ENCODE data around the gene SYP. TPM values are rescaled to one million over a fixed set of nuclear protein-coding genes. Genes with fewer than 3 reads are reported as not detected.

The SYP gene
- total and polyA plus RNA-seq, 9 of the 15 experiments (the other 6 are each of a cell fraction or from before 2014, with no cell fraction given) = 0.48 to 5.1 (median 2.6) TPM

GRCh38 chrX:49237060-49237459, 37.1 kb upstream of the SYP start:
- ChIA-PET CTCF (ENCODE audit: low intra/inter-chr PET ratio) (no interaction called here), POLR2A (no interaction called here)
- Histone ChIP-seq H3K79me2 (ENCODE audit: control insufficient read depth, insufficient read depth, low read length) (peaks cover 23% of the 10 kb centered on the region), H3K9me1 (ENCODE audit: control insufficient read depth, insufficient read depth, low read length) (no peaks in the 10 kb centered on the region), H3K4me3 (no peak overlapping the region), H2AFZ (ENCODE audit: low read depth, low read length) (no peak overlapping the region), H3K4me2 (ENCODE audit: insufficient read depth, low read length) (peak overlapping the region; percentile 74), H3K27me3 (ENCODE audit: control insufficient read depth in 2 of 2, insufficient read depth in 2 of 2, low read length in 2 of 2) (no peaks in the 10 kb centered on the region), H3K9ac (ENCODE audit: insufficient read depth in 1 of 2, low read depth in 2 of 2, low read length in 2 of 2) (peak overlapping the region; percentile 54 to 82), H3K36me3 (ENCODE audit: control insufficient read depth, insufficient read depth, low read length) (peaks cover 11% of the 10 kb centered on the region; the same call in 2 of the 3 replicates), H3K9me3 (replicated peaks; ENCODE audit: control insufficient read depth, insufficient read depth, low read depth, low read length) (no peaks in the 10 kb centered on the region), H3K4me1 (replicated peaks in 1 of 2; ENCODE audit: control insufficient read depth in 2 of 2, insufficient read depth in 2 of 2, low read length in 2 of 2) (peaks cover 17 to 30% of the 10 kb centered on the region in 2 experiments; a peak in 4 of 5 replicates), H4K20me1 (replicated peaks; ENCODE audit: control insufficient read depth, insufficient read depth, low read length) (no peaks in the 10 kb centered on the region), H3K27ac (ENCODE audit: extremely low read depth, low read depth, low read length) (peak overlapping the region; percentile 49; the same call in 1 of the 3 replicates)
- in situ Hi-C loops (cut with MboI) (no loop called here), intact Hi-C loops (cut with micrococcal nuclease) (no loop called here)
- no peak for DNase-seq (ENCODE audit: extremely low read depth in 1 of 4, low spot score in 3 of 4)
- peak; percentile 3; the same call in 1 of the 3 replicates for ATAC-seq
- no TSS peak for BruUV-seq (replicated peaks)
- FAIRE-seq = no peak
- WGBS (ENCODE audit: insufficient coverage, low coverage, missing lambda C conversion rate) = 67% methylated on average over 6 of the region's 9 CpGs
- peak; percentile 53; the same call in 1 of the 2 replicates for TF ChIP-seq RBFOX2 (IDR thresholded peaks at IDR 0.05; ENCODE audit: low read depth, low read length)
- TF ChIP-seq RUNX1 (IDR thresholded peaks at IDR 0.05; ENCODE audit: low read depth) = no peak
- no peak for TF ChIP-seq PHF21A (IDR thresholded peaks at IDR 0.05; ENCODE audit: borderline replicate concordance, low read depth)
- TF ChIP-seq POLR2G (IDR thresholded peaks at IDR 0.05; ENCODE audit: low read depth, low read length) = peak; percentile 27; the same call in 1 of the 2 replicates
- no peak for TF ChIP-seq RNF2 (IDR thresholded peaks at IDR 0.05)
- TF ChIP-seq SPI1 (IDR thresholded peaks at IDR 0.05; ENCODE audit: borderline replicate concordance, low read depth, low read length) = 0 out of 2 replicates have a peak, but pooled peaks have one; percentile 9
- no peak for TF ChIP-seq THRA (IDR thresholded peaks at IDR 0.05)
- no peak for TF ChIP-seq E2F6 (IDR thresholded peaks at IDR 0.05; ENCODE audit: borderline replicate concordance in 1 of 2, extremely low read depth in 1 of 2, insufficient read depth in 1 of 2, insufficient read length in 1 of 2, low read depth in 1 of 2, low read length in 1 of 2, poor library complexity in 1 of 2, severe bottlenecking in 1 of 2)
- peak; percentile 97 for TF ChIP-seq CEBPG (CRISPR knock-in tag; IDR thresholded peaks at IDR 0.05)
- TF ChIP-seq CEBPG (tag; conservative IDR thresholded peaks at IDR 0.05 in 1 of 2, IDR thresholded peaks at IDR 0.05 in 1 of 2) = peak in 1 of 2 experiments; percentile 69; a peak in 2 of 4 replicates
- TF ChIP-seq KDM4B (IDR thresholded peaks at IDR 0.05; ENCODE audit: borderline replicate concordance in 2 of 2, low read depth in 1 of 2) = no peak
- TF ChIP-seq TAF1 (IDR thresholded peaks at IDR 0.05; ENCODE audit: control insufficient read depth, extremely low read depth, insufficient read depth, low read length, severe bottlenecking) = no peak
- no peak for TF ChIP-seq ZNF224 (CRISPR knock-in tag; IDR thresholded peaks at IDR 0.05)
- TF ChIP-seq NFE2 (IDR thresholded peaks at IDR 0.05; ENCODE audit: low read depth) = no peak
- no peak for TF ChIP-seq POLR3G (IDR thresholded peaks at IDR 0.05; ENCODE audit: extremely low read depth, insufficient read length, insufficient replicate concordance)
- no peak for TF ChIP-seq MITF (IDR thresholded peaks at IDR 0.05)
- TF ChIP-seq ADNP (tag; IDR thresholded peaks at IDR 0.05) = no peak
